ENCODE data around the gene ENPP6. TPM values are rescaled to one million over a fixed set of nuclear protein-coding genes. Genes with fewer than 3 reads are reported as not detected.

ENPP6 gene
- total RNA-seq, 4 donors from 2014 or later: 0.07 to 0.56 (median 0.20) TPM; not detected in 1

- DNase-seq (no peak), ATAC-seq (no peak)
- intact Hi-C loops (cut with DNase I; ENCODE audit: low total_unique reads) (no loop called here), in situ Hi-C loops (cut with MboI; ENCODE audit: low sequenced_read_pairs in 4 of 4) (loop anchor here in 1 of 4 donors (10.0 kb wide), 1 partner anchor 60 kb away; no protein-coding TSS in a partner anchor)
- Histone ChIP-seq H3K4me3 (no peak overlapping the region), H3K9me3 (no peaks in the 10 kb centered on the region), H3K4me1 (no peaks in the 10 kb centered on the region), H3K27me3 (no peaks in the 10 kb centered on the region), H3K36me3 (no peaks in the 10 kb centered on the region), H3K27ac (no peak overlapping the region)
- TF ChIP-seq POLR2A (IDR thresholded peaks at IDR 0.05) (no peak), CTCF (IDR thresholded peaks at IDR 0.05 in 4 of 5, conservative IDR thresholded peaks at IDR 0.05 in 1 of 5) (no peak)
Measured at GRCh38 chr4:184064877-184065276, 152.8 kb downstream of the ENPP6 start.

- TF ChIP-seq CTCF (IDR thresholded peaks at IDR 0.05 in 4 of 5, conservative IDR thresholded peaks at IDR 0.05 in 1 of 5): no peak
- TF ChIP-seq POLR2A (IDR thresholded peaks at IDR 0.05): no peak
- ATAC-seq: no peak
- no peaks in the 10 kb centered on the region for H3K9me3 ChIP-seq
- no peaks in the 10 kb centered on the region for H3K36me3 ChIP-seq
- no peaks in the 10 kb centered on the region for H3K27me3 ChIP-seq
- H3K4me1 ChIP-seq: no peaks in the 10 kb centered on the region
- H3K4me3 ChIP-seq: no peak overlapping the region
- intact Hi-C loops (cut with DNase I; ENCODE audit: low total_unique reads): no loop called here
- in situ Hi-C loops (cut with MboI; ENCODE audit: low sequenced_read_pairs in 4 of 4): loop anchor here in 1 of 4 donors (10.0 kb wide), 1 partner anchor 58 kb away; no protein-coding TSS in a partner anchor
- no peak for DNase-seq
- H3K27ac ChIP-seq: no peak overlapping the region
Measured at GRCh38 chr4:184062769-184063168, 154.9 kb downstream of the ENPP6 start.

GRCh38 chr4:184061582-184061981, 156.1 kb downstream of the ENPP6 start:
- H3K4me1 ChIP-seq: no peaks in the 10 kb centered on the region
- in situ Hi-C loops (cut with MboI; ENCODE audit: low sequenced_read_pairs in 4 of 4) (loop anchor here in 1 of 4 donors (10.0 kb wide), 1 partner anchor 57 kb away; no protein-coding TSS in a partner anchor), intact Hi-C loops (cut with DNase I; ENCODE audit: low total_unique reads) (no loop called here)
- no peaks in the 10 kb centered on the region for H3K9me3 ChIP-seq
- TF ChIP-seq CTCF (IDR thresholded peaks at IDR 0.05 in 4 of 5, conservative IDR thresholded peaks at IDR 0.05 in 1 of 5) (no peak), POLR2A (IDR thresholded peaks at IDR 0.05) (no peak)
- no peak overlapping the region for H3K4me3 ChIP-seq
- H3K27me3 ChIP-seq: no peaks in the 10 kb centered on the region
- H3K36me3 ChIP-seq: no peaks in the 10 kb centered on the region
- no peak for DNase-seq
- H3K27ac ChIP-seq: no peak overlapping the region
- ATAC-seq: no peak

GRCh38 chr4:184059099-184059498, 158.6 kb downstream of the ENPP6 start:
- no peak overlapping the region for H3K27ac ChIP-seq
- DNase-seq: no peak
- ATAC-seq: no peak
- H3K4me3 ChIP-seq: no peak overlapping the region
- H3K36me3 ChIP-seq: no peaks in the 10 kb centered on the region
- H3K27me3 ChIP-seq: no peaks in the 10 kb centered on the region
- TF ChIP-seq POLR2A (IDR thresholded peaks at IDR 0.05): no peak
- TF ChIP-seq CTCF (IDR thresholded peaks at IDR 0.05 in 4 of 5, conservative IDR thresholded peaks at IDR 0.05 in 1 of 5): no peak
- in situ Hi-C loops (cut with MboI; ENCODE audit: low sequenced_read_pairs in 4 of 4) (no loop called here), intact Hi-C loops (cut with DNase I; ENCODE audit: low total_unique reads) (no loop called here)
- no peaks in the 10 kb centered on the region for H3K4me1 ChIP-seq
- H3K9me3 ChIP-seq: no peaks in the 10 kb centered on the region

GRCh38 chr4:184058026-184058425, 159.6 kb downstream of the ENPP6 start:
- Histone ChIP-seq H3K27ac (no peak overlapping the region), H3K4me3 (no peak overlapping the region), H3K9me3 (no peaks in the 10 kb centered on the region), H3K4me1 (no peaks in the 10 kb centered on the region), H3K27me3 (no peaks in the 10 kb centered on the region), H3K36me3 (no peaks in the 10 kb centered on the region)
- intact Hi-C loops (cut with DNase I; ENCODE audit: low total_unique reads): no loop called here
- no peak for TF ChIP-seq CTCF (IDR thresholded peaks at IDR 0.05 in 4 of 5, conservative IDR thresholded peaks at IDR 0.05 in 1 of 5)
- TF ChIP-seq POLR2A (IDR thresholded peaks at IDR 0.05): no peak
- ATAC-seq (no peak), DNase-seq (no peak)
- in situ Hi-C loops (cut with MboI; ENCODE audit: low sequenced_read_pairs in 4 of 4): no loop called here
